ENCODE results near the gene TMEM238. TPM values are rescaled to one million over a fixed set of nuclear protein-coding genes. Genes with fewer than 3 reads are reported as not detected.

Gene TMEM238
- total and polyA plus RNA-seq, 12 donors, result 0.13 to 9.3 (median 2.9) TPM; not detected in 2

DNA sequence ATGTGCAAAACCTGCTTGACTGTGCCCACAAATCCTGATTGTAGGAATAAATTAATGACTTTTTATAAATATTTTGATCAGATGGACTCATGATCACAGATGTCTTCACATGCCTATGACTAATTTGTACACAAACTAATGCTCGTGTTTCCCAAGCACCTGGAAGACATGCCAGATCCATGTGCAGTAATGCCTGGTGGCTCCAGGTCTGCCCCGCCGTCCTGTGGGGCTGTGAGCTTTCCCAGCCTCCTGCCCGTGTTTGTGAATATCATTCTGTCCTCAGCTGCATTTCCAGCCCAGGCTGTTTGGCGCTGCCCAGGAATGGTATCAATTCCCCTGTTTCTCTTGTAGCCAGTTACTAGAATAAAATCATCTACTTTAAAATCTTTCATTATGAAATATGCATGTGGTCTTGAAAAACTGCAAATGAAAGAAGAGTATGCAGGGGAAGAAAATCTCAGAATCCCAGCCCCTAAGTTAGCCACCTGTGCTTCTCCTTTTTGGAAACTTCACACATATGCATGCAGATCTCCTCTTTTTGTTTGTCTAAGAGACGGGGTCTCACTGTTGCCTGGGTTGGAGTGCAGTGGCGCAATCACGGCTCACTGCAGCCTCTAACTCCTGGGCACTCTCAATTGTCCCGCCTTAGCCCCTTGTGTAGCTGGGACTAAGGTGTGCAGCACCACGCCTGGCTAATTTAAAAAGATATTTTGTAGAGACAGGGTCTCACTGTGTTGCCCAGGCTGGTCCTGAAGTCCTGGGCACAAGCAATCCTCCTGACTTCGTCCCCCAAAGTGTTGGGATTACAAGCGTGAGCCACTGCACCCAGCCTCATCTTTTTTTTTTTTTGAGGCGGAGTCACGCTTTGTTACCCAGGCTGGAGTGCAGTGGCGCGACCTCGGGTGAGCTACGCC lies 7.9 kb upstream of the TMEM238 start:
- peaks cover 11 to 27% of the 10 kb centered on the region in 2 donors for H3K4me1 ChIP-seq (replicated peaks in 1 of 2)
- DNase-seq, result no peak
- intact Hi-C loops (cut with DNase I), result no loop called here
- TF ChIP-seq, protein P1, sequence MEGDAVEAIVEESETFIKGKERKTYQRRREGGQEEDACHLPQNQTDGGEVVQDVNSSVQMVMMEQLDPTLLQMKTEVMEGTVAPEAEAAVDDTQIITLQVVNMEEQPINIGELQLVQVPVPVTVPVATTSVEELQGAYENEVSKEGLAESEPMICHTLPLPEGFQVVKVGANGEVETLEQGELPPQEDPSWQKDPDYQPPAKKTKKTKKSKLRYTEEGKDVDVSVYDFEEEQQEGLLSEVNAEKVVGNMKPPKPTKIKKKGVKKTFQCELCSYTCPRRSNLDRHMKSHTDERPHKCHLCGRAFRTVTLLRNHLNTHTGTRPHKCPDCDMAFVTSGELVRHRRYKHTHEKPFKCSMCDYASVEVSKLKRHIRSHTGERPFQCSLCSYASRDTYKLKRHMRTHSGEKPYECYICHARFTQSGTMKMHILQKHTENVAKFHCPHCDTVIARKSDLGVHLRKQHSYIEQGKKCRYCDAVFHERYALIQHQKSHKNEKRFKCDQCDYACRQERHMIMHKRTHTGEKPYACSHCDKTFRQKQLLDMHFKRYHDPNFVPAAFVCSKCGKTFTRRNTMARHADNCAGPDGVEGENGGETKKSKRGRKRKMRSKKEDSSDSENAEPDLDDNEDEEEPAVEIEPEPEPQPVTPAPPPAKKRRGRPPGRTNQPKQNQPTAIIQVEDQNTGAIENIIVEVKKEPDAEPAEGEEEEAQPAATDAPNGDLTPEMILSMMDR (IDR thresholded peaks at IDR 0.05), result no peak
- TF ChIP-seq POLR2A (IDR thresholded peaks at IDR 0.05), result no peak
- no peak overlapping the region for H3K27ac ChIP-seq
- WGBS, 4 donors, result 79 to 89% (median 84%) methylated on average over 16 to 18 of the region's 18 CpGs
- no peak overlapping the region for H3K4me3 ChIP-seq
- H3K9me3 ChIP-seq (replicated peaks in 1 of 3), result no peaks in the 10 kb centered on the region
- no peaks in the 10 kb centered on the region for H3K27me3 ChIP-seq
- H3K36me3 ChIP-seq (replicated peaks in 1 of 2), result peaks cover 0 to 34% of the 10 kb centered on the region in 2 donors

DNA sequence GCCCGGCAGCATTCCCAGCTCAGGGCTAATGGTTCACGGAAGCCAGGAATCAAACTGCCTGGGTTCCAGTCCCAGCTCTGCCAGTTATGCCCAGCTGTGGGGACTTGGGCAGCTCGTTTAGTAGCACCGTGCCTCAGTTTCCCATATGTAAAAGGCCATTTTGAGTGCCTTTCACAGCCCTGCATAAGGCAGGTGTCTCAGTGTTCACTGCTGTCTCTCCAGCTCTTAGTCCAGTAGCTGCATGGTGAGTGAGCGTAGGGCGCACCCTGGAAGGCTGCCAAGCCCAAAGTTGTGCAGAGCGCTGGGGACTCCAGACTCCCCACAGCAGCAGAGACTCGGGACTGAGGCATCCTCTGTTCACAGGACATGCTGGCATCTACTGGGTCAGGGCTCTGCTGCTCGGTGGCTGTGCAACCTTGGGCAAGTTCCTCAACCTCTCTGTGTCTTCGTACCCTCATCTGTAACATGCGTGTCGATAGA lies 7.1 kb upstream of the TMEM238 start:
- Histone ChIP-seq H3K27me3 (no peaks in the 10 kb centered on the region), H3K4me1 (replicated peaks in 1 of 2) (peaks cover 18 to 30% of the 10 kb centered on the region in 2 donors), H3K4me3 (no peak overlapping the region), H3K9me3 (replicated peaks in 1 of 3) (no peaks in the 10 kb centered on the region), H3K36me3 (replicated peaks in 1 of 2) (peaks cover 0 to 35% of the 10 kb centered on the region in 2 donors), H3K27ac (no peak overlapping the region)
- DNase-seq, result no peak
- 76 to 84% (median 80%) methylated on average over 9 to 12 of the region's 12 CpGs for WGBS, 4 donors
- TF ChIP-seq, protein P1 (IDR thresholded peaks at IDR 0.05), result no peak
- no peak for TF ChIP-seq POLR2A (IDR thresholded peaks at IDR 0.05)
- intact Hi-C loops (cut with DNase I), result no loop called here

- H3K27me3 ChIP-seq, result no peaks in the 10 kb centered on the region
- no peak for DNase-seq
- intact Hi-C loops (cut with DNase I), result no loop called here
- TF ChIP-seq POLR2A (IDR thresholded peaks at IDR 0.05), result no peak
- TF ChIP-seq, protein P1 (IDR thresholded peaks at IDR 0.05), result no peak
- WGBS, 4 donors, result 75 to 87% (median 75%) methylated on average over 4 to 7 of the region's 7 CpGs
- H3K9me3 ChIP-seq (replicated peaks in 1 of 3), result no peaks in the 10 kb centered on the region
- peak overlapping the region in 1 of 5 donors; percentile 8 for H3K27ac ChIP-seq
- H3K4me1 ChIP-seq (replicated peaks in 1 of 2), result peaks cover 18 to 30% of the 10 kb centered on the region in 2 donors
- H3K36me3 ChIP-seq (replicated peaks in 1 of 2), result peaks cover 0 to 35% of the 10 kb centered on the region in 2 donors
- H3K4me3 ChIP-seq, result no peak overlapping the region
These were observed 6.4 kb upstream of the TMEM238 start for GRCh38 chr19:55390461-55390880.

GRCh38 chr19:55389386-55390317 lies 5.6 kb upstream of the TMEM238 start:
- no peak for DNase-seq
- Histone ChIP-seq H3K27me3 (no peaks in the 10 kb centered on the region), H3K27ac (no peak overlapping the region), H3K9me3 (replicated peaks in 1 of 3) (no peaks in the 10 kb centered on the region), H3K4me1 (replicated peaks in 1 of 2) (peaks cover 22 to 35% of the 10 kb centered on the region in 2 donors), H3K4me3 (no peak overlapping the region), H3K36me3 (replicated peaks in 1 of 2) (peaks cover 0 to 35% of the 10 kb centered on the region in 2 donors)
- intact Hi-C loops (cut with DNase I), result no loop called here
- WGBS, 4 donors, result 78 to 89% (median 85%) methylated on average over 13 to 21 of the region's 21 CpGs
- no peak for TF ChIP-seq POLR2A (IDR thresholded peaks at IDR 0.05)
- TF ChIP-seq, protein P1 (IDR thresholded peaks at IDR 0.05), result no peak

Measured in adrenal gland (tissue), 12 donors.